ENCODE results near the gene TAF1.
"Not testable (repeated sequence)": the region's sequence is repeated elsewhere in the genome, so short reads cannot be mapped to it uniquely, and the experiment has no call there.

The TAF1 gene

DNA sequence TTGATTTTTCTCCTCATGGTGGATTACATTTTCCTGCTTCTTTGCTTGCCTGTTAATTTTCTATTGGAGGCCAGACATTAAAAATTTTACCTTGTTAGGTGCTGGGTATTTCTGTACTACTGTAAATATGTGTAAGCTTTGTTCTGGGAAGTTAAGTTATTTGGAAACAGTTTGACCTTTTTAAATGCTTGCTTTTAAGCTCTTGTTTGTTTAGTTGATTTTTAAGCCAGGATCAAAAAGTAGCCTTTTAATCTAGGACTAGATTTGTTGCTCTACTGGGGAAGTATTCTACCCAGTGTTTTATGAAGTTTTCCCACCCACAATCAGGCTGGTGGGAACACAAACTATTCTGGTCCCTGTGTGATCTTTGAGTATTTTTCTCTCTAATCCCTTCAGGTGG is 121.7 kb downstream of the TAF1 start:
- in situ Hi-C loops (cut with MboI; ENCODE audit: low sequenced_read_pairs, unreplicated experiment) = no loop called here
- no peak for DNase-seq (ENCODE audit: low spot score)
- TF ChIP-seq, protein P1, sequence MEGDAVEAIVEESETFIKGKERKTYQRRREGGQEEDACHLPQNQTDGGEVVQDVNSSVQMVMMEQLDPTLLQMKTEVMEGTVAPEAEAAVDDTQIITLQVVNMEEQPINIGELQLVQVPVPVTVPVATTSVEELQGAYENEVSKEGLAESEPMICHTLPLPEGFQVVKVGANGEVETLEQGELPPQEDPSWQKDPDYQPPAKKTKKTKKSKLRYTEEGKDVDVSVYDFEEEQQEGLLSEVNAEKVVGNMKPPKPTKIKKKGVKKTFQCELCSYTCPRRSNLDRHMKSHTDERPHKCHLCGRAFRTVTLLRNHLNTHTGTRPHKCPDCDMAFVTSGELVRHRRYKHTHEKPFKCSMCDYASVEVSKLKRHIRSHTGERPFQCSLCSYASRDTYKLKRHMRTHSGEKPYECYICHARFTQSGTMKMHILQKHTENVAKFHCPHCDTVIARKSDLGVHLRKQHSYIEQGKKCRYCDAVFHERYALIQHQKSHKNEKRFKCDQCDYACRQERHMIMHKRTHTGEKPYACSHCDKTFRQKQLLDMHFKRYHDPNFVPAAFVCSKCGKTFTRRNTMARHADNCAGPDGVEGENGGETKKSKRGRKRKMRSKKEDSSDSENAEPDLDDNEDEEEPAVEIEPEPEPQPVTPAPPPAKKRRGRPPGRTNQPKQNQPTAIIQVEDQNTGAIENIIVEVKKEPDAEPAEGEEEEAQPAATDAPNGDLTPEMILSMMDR (IDR thresholded peaks at IDR 0.05; ENCODE audit: borderline replicate concordance, control extremely low read depth, extremely low read depth, insufficient read depth, missing control alignments) = no peak

DNA sequence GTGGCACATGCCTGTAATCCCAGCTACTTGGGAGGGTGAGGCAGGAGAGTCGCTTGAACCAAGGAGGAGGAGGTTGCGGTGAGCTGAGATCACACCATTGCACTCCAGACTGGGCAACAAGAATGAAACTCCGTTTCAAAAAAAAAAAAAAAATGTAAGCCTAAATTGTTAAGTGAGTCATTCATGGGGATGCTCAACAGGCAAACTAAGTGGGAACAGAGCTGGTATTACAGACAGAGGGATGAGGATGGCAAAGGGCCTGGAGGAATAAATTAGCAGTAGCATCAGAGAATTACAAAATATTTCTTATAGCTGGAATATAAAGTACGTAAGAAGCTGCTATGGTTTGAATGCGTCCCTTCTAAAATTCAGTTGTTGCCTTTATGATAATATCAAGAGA is 123.4 kb downstream of the TAF1 start:
- no peak for DNase-seq (ENCODE audit: low spot score)
- in situ Hi-C loops (cut with MboI; ENCODE audit: low sequenced_read_pairs, unreplicated experiment) = no loop called here
- TF ChIP-seq, protein P1 (IDR thresholded peaks at IDR 0.05; ENCODE audit: borderline replicate concordance, control extremely low read depth, extremely low read depth, insufficient read depth, missing control alignments) = no peak

DNA sequence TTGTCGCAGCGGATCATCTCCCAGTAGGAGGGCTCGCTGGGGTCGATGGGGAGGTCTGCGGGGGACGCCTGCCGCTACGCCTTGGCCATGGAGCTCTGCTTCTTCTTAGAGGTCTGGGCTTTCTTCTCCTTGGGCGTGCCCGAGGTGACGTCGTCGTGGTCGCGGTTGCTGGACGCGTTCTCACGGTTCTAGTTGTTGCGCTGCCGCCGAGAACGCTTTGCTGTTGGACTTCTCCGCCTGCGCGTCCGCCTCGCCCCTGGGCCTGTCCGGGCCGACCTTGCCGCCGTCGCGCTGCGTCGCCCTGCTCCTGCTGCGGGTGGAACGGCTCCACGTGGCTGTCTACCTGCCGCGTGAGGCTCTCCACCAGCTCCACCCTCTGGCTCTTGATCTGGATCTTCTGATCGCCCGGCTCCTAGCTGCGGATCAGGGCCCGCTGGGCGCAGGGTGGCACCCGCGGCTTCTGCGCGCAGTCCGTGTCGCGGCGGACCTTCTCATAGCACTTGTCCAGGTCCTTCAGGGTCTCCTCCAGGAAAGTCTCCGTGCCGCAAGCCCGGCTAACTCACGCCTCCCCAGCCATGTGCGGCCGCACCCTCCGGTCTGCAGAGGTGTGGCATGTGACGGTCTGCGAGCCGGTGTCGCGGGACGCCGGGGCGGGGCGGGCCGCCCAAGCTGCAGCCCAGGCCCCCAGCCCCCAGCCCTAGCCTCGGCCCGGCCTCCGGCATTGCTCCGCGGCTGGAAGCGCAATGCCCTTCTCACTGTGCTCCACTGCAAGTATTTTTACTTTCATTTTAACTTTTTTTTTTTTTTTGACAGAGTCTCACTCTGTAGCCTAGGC is 126.3 kb downstream of the TAF1 start:
- in situ Hi-C loops (cut with MboI; ENCODE audit: low sequenced_read_pairs, unreplicated experiment) = no loop called here

DNA sequence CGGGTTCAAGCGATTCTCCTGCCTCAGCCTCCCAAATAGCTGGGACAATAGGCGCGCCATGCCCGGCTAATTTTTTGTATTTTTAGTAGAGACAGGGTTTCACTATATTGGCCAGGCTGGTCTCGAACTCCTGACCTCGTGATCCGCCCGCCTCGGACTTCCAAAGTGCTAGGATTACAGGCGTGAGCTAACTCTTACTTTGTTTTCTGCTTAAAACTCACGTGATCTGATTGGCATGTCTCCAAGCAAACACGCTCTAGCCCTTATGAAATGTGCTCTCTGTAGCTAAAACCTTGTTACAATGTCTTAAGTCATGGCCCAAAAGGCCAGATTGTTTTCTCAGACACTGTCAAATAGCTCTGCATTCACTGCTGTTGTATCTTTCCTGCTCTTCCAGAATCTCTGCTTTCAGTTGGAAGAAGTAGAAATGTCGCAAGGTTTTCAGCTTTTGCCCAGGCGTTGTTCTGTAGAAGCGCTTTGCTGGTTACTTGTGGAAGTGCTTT is 127.0 kb downstream of the TAF1 start:
- TF ChIP-seq, protein P1 (IDR thresholded peaks at IDR 0.05; ENCODE audit: borderline replicate concordance, control extremely low read depth, extremely low read depth, insufficient read depth, missing control alignments) = no peak
- no peak for DNase-seq (ENCODE audit: low spot score)
- in situ Hi-C loops (cut with MboI; ENCODE audit: low sequenced_read_pairs, unreplicated experiment) = no loop called here

More for the DNA sequence above, 126.3 kb downstream of the TAF1 start:
- TF ChIP-seq, protein P1 (IDR thresholded peaks at IDR 0.05; ENCODE audit: borderline replicate concordance, control extremely low read depth, extremely low read depth, insufficient read depth, missing control alignments) = no peak
- DNase-seq (ENCODE audit: low spot score) = peak; percentile 60

DNA sequence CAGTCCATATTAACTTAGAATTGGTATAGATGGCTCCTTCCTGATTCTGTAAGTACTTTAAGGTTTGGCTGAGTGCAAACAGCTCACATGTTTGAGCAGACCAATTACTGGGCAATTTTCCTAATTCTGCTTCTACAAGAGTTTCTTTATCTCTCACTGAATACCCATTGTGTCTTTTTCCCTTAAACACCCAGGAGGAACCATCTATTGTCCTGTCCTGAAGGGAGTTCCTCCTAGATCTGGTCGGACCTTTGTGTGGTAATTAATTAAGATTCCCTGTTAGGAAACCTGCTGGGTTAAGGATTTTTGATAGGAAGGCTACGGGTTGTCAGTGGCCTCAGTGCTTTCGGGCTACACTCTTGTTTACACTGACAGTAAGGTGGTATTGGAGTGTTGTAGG is 129.8 kb downstream of the TAF1 start:
- in situ Hi-C loops (cut with MboI; ENCODE audit: low sequenced_read_pairs, unreplicated experiment); DNase-seq (ENCODE audit: low spot score): not testable (repeated sequence)

DNA sequence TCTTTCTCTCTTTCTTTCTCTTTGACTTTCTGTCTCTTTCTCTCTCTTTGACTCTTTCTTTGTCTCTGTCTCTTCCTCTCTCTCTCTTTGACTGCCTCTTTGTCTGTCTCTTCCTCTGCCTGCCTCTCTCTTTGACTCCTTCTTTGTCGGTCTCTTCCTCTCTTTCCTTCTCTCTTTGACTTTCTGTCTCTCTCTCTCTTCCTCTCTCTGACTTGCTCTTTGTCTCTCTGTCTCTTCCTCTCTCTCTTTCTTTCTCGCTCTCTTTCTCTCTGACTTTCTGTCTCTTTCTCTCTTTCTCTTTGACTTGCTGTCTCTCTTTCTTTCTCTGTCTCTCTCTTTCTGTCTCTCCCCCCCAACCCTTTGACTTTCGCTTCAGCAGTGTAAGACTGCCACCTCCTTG is 130.3 kb downstream of the TAF1 start:
- TF ChIP-seq, protein P1 (IDR thresholded peaks at IDR 0.05; ENCODE audit: borderline replicate concordance, control extremely low read depth, extremely low read depth, insufficient read depth, missing control alignments) = no peak
- in situ Hi-C loops (cut with MboI; ENCODE audit: low sequenced_read_pairs, unreplicated experiment) = no loop called here
- DNase-seq (ENCODE audit: low spot score) = no peak

DNA sequence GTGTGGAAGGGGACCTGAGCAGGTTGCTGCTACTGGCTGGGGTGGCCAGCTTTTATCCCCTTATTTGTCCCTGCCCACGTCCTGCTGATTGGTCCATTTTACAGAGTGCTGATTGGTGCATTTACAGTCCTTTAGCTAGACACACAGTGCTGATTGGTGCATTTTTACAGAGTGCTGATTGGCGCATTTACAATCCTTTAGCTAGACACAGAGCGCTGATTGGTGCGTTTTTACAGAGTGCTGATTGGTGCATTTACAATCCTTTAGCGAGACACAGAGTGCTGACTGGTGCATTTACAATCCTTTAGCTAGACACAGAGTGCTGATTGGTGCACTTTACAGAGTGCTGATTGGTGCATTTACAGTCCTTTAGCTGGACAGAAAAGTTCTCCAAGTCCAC is 135.9 kb downstream of the TAF1 start:
- in situ Hi-C loops (cut with MboI; ENCODE audit: low sequenced_read_pairs, unreplicated experiment); DNase-seq (ENCODE audit: low spot score): not testable (repeated sequence)

Data from GM13976 (cell line).